Activated CD4-positive, alpha-beta T cell treated with anti-CD3 and anti-CD28 coated beads, Interleukin-10, Interleukin-2, amounts not matched to agents 100 ng/mL and 50 ng/mL, durations not matched to agents 16 hours and 8 hours (primary cell): ENCODE data around the gene RELA.
"Not testable (repeated sequence)": the region's sequence is repeated elsewhere in the genome, so short reads cannot be mapped to it uniquely, and the experiment has no call there.

Experiments used
- DNase-seq: peaks from one replicate; pipeline ENCODE4 v3.0.0-alpha.2; 2020

The RELA gene

GRCh38 chr11:65663639-65664200, 1.0 kb upstream of the RELA start:
- DNase-seq, result peak; percentile 52

DNA sequence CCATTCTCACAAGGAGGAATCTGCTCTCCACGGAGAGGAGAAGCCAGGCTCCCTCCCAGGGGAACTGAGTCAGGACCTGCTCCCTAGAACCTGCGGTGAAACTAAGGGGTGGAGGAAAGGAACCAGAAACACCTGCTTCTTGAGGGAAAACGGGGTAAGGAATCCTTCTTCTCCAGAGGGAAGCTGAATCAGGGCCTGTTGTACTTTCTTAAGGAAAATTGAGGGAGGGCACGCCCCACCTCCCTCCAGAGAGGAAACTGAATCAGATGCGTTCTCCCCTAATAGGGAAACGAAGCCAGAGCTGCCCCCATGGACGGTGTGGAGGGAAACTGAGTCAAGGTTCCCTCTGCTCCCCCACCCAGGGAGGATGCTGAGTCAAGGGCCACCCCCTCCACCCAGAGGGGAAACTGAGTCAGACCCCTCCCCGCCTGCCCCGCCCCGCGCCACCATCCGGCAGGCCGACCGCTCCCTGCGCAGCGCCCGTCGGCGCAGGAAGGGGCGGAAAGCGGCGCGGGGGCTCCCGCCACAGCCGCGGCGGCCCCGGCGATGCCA, 393 bp downstream of the RELA start:
- no peak for DNase-seq

- DNase-seq, result no peak
Measured at GRCh38 chr11:65661599-65662246, 993 bp downstream of the RELA start.

- DNase-seq, result not testable (repeated sequence)
Measured at GRCh38 chr11:65660908-65661307, 1.8 kb downstream of the RELA start.

- DNase-seq, result no peak
Measured at GRCh38 chr11:65660038-65660437, 2.7 kb downstream of the RELA start.

DNA sequence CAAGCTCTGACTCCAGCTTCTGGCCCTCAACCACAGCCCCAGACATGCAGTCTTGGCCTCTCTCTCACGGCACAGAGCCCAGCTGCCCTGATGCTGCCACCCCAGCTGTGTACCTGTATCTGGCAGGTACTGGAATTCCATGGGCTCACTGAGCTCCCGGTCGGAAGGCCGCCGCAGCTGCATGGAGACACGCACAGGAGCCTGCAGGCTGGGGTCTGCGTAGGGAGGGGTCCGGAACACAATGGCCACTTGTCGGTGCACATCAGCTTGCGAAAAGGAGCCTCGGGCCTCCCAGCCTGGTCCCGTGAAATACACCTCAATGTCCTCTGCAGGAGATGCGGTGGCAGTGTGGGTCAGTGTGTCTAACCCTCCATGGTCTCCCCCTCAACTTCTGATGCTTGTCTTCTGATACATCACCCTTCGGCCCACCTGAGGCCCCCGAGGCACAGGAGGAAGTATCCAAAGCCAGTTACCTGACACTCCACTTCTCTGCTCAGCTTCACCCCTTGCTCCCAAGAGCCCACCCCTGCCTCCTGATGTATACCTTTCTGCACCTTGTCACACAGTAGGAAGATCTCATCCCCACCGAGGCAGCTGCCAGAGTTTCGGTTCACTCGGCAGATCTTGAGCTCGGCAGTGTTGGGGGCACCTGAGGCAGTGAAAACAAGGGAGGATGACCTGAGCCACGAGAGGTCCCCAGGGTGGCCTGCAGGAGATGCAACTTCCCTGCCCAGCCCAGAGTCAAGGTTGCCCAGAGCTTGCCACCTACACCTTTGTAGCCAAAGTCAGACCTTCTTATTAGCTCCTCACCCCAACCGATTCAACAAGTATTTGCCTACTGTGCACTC, 4.3 kb downstream of the RELA start:
- no peak for DNase-seq

DNA sequence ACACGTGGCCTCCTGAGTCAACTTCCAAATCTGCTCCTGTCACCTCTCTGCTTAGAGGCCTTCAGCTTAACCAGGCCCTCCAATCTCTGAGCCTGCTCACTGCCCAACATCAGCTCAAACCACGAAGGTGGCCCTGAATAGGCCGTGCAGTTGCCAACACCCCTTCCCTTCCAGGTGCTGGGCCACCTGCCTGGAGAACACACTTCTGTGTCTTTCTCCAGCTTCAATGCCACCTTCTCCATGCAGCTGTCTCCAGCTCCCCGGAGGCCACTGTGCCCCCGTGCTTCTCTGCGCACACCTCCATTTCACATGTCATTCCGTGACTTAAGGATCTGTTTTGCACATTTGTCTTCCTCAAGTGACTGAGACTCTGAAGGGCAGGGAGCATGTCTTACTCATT, 5.3 kb downstream of the RELA start:
- DNase-seq, result no peak

GRCh38 chr11:65655570-65656332, 7.0 kb downstream of the RELA start:
- no peak for DNase-seq

DNA sequence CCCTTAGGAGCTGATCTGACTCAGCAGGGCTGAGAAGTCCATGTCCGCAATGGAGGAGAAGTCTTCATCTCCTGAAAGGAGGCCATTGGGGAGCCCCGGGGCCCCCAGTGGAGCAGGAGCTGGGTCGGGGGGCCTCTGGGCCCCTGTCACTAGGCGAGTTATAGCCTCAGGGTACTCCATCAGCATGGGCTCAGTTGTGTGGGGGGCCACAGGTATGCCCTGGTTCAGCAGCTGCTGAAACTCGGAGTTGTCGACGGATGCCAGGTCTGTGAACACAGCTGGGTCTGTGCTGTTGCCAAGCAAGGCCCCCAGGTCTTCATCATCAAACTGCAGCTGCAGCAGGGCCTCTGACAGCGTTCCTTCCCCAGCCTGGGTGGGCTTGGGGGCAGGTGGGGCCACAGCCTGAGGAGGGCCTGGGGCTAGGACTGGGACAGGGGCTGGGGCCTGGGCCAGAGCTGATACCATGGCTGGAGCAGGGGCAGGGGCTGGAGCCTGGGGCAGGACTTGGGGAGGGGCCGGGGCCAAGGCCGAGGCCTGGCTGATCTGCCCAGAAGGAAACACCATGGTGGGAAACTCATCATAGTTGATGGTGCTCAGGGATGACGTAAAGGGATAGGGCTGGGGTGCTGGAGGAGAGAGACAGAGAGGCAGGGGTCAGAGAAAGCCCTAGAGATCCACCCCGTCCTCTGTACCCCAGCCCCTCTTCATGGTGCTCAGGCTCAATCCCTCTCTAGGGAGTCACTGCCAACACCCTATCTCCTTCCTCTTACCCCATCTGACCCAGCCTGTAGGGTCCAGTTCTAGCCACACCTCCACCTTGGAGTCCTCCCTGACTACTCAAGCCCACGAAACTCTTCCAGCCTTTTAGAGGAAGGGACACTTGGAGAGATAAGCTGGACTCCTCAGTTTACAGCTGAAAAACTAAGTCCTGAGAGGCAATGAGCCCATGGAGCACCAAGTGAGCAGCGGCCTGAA, 8.1 kb downstream of the RELA start:
- no peak for DNase-seq

- no peak for DNase-seq
Measured at GRCh38 chr11:65653229-65654225, 9.2 kb downstream of the RELA start.

DNA sequence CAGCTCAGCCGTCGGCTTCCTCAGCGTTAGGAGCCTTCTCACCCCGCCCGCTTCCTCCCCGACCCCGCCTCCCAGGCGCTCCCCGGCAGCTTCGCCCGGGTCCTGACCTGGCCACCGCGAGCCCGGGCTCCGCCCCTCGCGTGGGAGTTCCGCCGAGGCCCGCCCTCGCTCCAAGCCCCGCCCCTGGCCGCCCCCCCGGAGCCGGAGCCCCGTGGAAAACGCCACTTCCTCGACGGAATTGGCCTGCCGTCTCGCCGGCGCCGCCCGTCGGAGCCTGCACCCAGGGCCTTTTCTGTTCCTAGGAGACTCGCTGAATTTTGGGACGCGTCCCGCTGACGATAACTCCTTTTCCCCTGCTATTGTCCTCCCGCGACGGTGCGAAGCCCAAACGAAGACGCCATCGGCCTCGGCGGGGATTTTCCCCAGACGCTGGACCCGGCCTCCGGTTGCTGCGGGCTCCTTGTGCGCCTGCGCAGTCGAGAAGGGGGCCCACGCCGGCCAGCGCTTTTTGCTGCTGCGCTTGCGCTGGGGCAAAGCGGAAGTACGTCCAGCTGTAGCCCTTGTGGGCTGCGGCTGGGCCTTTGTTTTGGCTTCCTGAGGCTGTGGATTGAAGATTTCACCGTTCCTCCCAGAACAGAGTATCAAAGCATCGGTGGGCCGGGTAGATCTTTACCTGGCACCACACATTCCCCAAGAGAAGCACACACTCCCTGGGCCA, 10.0 kb downstream of the RELA start:
- peak; percentile 95 for DNase-seq

DNA sequence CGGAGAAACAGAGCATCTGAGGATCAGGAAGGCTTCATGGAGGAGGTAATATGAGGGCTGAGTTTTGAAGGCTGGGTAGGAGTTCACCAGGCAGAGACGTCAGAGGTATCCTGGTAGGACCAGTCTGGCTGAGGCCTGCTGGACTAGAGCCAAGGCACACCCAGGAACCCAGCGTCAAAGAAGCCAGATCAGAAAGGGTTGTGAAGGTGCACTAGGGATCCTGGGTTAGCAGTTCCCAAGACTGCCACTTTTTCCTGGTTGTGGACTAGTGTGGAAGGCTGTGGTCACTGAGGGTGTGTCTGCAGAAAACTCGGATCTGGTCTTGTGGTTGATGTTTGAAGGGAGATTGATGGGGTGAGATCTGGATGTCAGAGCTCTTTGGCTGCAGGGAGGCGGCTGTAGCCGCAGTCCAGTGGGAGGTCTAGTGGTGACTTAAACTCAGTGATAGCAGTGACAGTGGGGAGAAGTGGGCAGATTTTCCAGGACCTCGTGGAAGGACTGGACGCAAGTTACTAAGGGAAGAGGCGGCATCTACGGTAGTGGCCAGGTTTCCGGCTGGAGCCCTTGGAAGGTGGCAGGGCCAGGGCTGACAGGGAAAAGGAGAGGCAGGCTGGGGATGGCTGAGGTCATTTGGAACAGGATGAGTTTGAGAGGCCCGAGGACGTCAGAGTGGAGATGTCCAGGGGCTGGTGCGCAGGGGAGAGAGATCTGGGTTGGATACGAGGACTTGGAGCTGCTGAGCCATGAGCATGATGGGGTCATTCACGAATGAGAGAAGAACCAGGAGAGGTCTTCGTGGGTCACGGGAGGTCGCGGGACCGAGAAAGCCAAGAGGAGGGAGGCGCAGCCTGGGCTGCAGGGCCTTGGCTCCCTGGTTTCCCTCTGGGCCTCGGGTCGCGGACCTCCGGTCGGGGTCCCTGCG, 10.9 kb downstream of the RELA start:
- DNase-seq, result no peak

- DNase-seq, result no peak
Measured at GRCh38 chr11:65651339-65651588, 11.5 kb downstream of the RELA start.

DNA sequence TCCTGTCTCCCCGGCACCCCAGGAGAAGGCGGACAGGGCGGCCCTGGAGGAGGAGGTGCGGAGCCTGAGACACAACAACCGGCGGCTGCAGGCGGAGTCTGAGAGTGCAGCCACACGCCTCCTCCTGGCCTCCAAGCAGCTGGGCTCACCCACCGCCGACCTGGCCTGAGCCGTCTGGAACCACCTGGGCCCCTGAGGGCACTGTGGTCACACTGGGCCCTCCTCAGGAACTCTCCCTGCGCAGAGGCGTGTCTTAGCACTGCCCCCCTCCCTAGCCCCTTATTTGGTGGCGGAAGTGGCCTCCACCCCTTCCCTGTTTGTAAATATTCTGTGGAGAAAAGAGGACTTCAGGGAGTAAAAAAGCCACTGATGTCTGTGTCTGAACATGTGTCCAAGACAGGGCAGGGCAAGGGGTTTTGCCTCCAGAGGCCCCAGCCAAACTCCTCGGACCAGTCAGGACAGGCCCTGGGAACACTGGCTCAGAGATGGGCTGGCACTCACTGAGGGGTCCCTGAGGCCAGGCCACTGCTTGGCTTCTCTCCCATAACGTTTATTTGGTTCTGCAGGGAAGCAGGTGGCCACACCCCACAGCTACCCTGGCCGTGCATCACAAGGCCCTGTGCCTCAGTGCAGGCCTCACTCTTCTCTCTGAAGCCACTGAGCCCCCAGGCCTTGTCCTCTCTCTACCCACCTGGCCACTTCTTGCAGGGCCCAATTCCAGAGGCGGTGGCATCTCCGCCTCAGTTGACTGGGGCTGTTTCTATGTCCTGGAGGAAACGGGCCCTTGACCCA, 12.0 kb downstream of the RELA start:
- no peak for DNase-seq

DNA sequence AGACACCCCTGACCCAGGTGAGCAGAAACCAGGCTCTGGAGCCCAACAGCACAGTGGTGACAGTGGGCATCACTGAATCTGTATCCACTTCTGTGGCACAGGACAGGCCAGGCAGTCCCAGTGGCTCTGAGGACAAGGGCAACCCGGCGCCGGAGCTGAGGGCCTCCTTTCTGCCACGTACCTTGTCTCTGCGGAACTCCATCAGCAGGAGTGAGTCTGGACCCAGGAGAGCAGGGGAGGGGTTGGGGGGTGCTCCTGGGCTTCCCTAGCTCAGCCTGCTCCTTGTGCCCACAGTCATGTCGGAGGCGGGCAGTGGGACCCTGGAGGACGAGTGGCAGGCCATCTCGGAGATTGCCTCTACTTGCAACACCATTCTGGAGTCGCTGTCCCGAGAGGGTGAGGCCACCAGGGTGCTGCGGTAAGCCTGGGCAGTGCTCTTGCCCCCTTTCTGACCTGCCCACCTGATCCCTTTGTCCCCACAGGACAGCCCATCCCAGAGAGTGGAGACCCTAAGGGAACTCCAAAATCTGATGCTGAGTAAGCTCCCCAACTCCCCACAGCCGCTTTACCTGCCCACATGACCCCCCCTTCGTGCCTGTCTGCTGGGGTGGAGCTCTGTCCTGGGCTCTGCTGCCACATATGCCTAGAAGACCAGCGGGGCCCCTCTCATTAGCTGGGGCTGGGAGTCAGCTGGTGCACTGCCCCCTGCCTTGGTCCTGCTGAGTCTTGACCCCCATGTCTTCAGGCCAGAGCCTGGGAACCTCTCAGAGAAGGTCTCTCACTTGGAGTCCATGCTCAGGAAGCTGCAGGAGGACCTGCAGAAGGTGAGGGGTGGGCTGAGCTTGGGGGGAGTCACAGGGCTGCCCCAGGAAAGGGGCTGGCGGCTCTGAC, 12.8 kb downstream of the RELA start:
- DNase-seq, result no peak

- no peak for DNase-seq
Measured at GRCh38 chr11:65648997-65649493, 13.7 kb downstream of the RELA start.
